OCI-LY1 (cell line): ENCODE measurements around the gene ADCY1.

Experiments used
- EZH2 ChIP-seq: fragments of 200-600 bp; sonication (generic), shearing (Covaris generic); IDR thresholded peaks from 2 replicates; pipeline ENCODE4 v1.8.0; 2017; ENCODE audit warnings: borderline replicate concordance, mixed run types, mild to moderate bottlenecking, antibody characterized with exemption, low read length, moderate library complexity, mixed read lengths
- TF ChIP-seq, protein P1 (sequence below): fragments of 200-600 bp; sonication (generic), shearing (Covaris generic); IDR thresholded peaks from 2 replicates; pipeline ENCODE4 v1.5.1; 2017; ENCODE audit warnings: mild to moderate bottlenecking, antibody characterized with exemption, low read length, moderate library complexity, mixed read lengths

DNA sequence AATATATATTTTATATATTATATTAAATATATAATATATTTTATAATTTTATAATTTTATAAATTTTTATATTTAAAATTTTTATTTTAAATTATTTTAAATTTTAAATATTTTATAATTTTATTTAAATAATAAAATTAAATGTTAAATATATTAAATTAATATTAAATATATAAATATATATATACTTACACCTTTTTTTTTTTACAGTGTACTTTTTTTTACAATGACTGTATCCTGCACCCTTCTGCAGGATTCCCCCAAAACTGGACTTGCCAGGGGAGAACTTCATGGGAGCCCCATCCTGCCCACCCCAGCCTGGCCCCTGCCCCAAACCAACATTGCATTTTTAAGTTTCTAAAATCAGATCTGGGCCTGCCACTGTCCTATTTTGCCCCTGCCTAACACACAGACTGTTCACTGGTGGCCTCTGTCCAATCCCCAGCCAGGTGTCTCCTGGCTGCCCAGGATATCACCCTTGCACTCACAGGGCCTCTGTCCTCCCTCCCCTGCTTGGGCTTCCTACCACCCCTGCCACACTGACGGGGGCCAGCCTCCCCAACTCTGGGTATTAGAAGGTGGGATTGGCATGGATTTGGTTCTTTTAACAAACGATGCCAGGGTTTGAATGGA, 138.0 kb downstream of the ADCY1 start:
- TF ChIP-seq, protein P1, sequence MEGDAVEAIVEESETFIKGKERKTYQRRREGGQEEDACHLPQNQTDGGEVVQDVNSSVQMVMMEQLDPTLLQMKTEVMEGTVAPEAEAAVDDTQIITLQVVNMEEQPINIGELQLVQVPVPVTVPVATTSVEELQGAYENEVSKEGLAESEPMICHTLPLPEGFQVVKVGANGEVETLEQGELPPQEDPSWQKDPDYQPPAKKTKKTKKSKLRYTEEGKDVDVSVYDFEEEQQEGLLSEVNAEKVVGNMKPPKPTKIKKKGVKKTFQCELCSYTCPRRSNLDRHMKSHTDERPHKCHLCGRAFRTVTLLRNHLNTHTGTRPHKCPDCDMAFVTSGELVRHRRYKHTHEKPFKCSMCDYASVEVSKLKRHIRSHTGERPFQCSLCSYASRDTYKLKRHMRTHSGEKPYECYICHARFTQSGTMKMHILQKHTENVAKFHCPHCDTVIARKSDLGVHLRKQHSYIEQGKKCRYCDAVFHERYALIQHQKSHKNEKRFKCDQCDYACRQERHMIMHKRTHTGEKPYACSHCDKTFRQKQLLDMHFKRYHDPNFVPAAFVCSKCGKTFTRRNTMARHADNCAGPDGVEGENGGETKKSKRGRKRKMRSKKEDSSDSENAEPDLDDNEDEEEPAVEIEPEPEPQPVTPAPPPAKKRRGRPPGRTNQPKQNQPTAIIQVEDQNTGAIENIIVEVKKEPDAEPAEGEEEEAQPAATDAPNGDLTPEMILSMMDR, result no peak
- TF ChIP-seq EZH2, result no peak
